Activated CD4-positive, alpha-beta T cell treated with anti-CD3 and anti-CD28 coated beads, Interleukin-2, amount 50 U/mL, for 16 hours (primary cell): ENCODE measurements around the gene PIK3AP1.
"Not testable (repeated sequence)": the region's sequence is repeated elsewhere in the genome, so short reads cannot be mapped to it uniquely, and the experiment has no call there.

ENCODE experiments used
- DNase-seq: peaks from one replicate; pipeline ENCODE4 v3.0.0-alpha.2; 2020

PIK3AP1 gene, protein sequence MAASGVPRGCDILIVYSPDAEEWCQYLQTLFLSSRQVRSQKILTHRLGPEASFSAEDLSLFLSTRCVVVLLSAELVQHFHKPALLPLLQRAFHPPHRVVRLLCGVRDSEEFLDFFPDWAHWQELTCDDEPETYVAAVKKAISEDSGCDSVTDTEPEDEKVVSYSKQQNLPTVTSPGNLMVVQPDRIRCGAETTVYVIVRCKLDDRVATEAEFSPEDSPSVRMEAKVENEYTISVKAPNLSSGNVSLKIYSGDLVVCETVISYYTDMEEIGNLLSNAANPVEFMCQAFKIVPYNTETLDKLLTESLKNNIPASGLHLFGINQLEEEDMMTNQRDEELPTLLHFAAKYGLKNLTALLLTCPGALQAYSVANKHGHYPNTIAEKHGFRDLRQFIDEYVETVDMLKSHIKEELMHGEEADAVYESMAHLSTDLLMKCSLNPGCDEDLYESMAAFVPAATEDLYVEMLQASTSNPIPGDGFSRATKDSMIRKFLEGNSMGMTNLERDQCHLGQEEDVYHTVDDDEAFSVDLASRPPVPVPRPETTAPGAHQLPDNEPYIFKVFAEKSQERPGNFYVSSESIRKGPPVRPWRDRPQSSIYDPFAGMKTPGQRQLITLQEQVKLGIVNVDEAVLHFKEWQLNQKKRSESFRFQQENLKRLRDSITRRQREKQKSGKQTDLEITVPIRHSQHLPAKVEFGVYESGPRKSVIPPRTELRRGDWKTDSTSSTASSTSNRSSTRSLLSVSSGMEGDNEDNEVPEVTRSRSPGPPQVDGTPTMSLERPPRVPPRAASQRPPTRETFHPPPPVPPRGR

DNA sequence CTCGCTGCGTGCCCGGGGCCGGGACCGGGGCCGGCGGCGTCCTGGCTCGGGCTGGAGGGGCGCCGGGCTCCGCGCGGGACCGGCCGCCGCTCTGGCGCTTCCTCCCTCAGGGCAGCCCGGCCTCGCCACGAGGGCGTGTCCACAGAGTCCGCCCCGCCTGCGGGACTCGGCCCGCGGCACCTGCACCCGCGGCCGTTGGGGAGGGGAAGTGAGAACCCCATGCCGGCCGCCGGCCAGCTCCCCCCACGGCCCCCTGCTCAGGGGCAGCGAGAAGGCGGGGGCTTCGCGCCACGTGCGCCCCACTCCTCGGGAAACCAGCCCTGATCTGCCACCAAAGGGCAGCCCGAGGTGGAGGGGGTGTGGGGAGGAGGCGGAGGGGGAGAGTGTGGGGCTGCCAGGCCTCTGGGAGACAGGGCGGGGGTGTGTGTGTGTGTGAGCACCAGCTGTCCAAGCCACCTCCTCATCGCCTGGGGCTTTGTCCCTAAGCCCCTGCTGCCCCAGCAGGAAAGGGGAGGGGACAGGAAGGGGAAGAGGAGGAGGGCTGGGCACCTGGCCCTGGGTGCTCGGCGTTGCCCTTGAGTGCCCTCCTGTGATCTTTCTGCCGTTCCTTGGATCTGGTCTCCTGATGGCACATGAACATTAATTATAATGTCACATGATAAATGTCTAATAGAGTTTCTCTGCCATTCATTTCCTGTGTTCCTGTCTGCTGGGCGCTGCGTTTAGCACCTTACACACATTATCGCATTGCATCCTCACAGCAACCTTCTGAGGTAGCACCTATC is at the start of gene PIK3AP1:
TSS of gene PIK3AP1 (minus strand) at position 93 of the 785 bp plus-strand sequence. CDS start 120 bp downstream, outside the sequence.
- peak; percentile 30 for DNase-seq

DNA sequence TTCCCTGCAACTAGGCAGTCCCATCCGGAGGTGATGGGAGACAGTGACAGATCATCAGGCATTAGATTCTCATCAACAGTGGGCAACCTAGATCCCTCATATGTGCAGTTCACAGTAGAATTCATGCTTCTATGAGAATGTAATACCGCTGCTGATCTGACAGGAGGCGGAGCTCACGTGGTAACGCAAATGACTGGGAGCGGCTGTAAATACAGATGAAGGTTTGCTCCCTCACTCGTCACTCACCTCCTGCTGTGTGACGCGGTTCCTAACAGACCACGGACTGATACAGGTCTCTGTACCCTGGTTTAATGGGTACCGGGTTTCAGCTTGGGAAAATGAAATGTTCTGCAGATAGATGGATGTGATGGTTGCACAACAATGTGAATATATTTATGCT is 47.8 kb upstream of the PIK3AP1 start:
- no peak for DNase-seq

DNA sequence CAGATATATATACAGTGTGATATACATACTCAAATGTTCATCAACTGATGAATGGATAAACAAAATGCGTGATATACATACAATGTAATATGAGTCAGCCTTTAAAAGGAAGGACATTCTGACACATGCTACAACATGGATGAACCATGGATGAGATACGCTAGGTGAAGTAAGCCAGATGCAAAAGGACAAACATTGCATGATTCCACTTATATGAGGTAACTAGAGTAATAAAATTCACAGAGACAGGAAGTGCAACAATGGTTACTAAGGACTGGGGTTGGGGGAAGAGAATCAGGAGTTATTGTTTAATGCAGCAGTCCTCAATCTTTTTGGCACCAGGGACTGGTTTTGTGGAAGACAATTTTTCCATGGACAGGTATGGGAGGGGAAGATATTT is 47.3 kb upstream of the PIK3AP1 start:
- no peak for DNase-seq

DNA sequence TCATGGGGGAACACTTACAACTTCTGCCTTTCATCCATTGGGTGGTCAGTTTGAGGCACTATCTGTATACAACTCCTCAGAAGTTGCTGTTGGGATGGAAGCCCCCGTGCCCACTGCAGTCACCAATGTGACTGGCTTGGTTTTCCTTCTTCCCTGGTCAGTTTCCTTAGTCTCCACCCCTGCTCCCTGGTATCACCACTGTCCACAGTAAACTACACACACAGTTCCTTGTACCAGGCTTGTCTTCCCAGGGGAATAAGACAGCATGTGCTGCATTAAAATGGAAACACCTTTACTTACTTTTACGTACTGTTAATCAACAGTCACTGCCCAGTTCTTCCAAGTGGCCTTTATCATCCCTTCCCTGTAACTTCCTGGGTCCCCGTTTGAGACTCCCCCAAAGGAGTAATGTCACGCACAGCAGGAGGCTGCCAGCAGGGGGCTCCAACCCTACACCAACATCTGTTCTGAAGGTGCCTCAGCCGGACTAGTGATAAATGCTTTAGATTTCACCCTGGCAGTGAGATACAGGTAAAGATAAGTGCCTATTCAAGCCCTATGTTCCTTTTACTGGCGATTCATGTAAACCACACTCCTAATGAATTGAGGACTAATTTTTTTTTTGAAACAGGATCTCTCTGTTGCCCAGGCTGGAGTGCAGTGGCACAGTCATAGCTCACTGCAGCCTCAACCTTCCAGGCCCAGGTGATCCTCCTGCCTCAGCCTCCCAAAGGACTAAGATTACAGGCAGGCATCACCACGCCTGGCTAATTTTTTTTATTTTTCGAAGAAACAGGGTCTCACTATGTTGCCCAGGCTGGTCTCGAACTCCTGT is 45.3 kb upstream of the PIK3AP1 start:
- DNase-seq = peak; percentile 67

DNA sequence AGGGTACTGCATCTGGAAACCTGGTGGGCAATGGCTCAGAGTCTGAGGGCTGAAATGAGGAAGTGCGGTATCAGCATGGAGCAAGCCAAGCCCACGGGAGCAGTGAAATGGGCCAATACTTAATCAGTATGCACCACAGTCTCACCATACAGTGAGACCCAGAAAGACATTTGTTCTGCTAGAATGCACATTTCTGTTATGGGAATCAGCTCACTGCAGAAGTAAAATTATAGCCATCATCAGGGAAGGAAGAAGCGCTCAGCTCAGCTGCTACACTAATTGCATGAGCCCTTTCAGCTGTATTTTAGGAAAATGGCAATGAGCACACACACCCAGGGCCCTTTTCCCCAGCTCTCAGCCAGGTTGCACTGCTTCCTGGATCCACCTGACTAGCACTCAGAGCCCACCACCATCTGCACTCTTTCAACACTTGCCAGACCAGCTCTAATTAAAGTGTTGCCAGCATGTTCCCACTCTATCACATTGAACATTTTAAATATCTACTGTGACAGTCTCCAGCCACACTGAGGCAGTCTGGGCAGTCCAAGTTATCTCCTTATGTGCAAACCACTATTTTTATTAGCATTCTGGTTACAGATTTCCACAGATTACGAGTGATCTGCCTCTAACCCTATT is 44.2 kb upstream of the PIK3AP1 start:
- DNase-seq = no peak

DNA sequence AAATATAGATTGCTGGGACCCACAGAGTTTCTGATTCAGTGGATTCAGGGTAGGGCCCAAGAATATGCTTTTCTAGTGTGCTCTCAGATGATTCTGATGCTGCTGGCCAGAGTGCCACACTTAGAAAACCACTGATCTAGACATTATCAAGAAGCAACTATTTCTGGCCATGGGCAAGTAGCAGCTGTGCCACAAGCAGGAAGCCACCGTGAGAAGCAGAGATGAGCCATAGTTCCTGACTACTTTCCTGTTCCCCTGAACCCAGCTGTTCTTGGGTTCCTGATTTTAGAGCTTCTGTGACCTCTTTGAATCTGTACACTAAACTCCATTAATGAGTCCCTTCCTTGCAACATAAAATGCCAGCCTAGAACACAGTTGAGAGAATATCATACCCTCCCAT is 38.1 kb upstream of the PIK3AP1 start:
- DNase-seq = no peak

DNA sequence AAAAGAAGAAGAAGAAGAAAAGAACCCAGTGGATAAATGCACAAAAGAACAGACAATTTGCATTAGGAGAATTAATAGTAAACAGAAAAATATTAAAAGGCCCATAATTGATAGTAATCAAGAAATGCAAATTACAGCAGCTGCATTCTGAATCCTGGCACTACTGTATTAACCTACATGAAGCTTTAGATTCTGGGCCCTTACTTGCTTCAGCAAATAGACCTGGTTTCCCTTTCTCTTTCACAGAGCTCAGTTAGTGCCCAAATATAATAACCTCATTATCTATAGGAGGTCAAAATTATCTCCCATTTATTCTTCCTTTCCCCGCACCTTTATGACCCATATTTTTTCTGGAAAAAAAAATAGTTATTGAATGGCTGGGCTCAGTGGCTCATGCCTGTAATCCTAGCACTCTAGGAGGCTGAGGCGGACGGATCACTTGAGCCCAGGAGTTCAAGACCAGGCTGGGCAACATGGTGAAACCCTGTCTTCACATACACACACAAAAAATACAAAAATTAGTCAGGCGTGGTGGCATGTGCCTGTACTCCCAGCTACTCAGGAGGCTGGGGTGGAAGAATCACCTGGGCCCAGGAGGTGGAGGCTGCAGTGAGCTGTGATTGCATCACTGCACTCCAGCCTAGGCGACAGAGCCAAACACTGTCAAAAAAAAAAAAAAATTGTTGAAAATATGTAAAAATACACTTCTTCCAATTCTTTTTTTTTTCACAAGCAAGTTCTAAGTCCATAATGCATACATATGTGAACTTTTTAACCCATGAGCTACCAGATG is 36.0 kb upstream of the PIK3AP1 start:
- no peak for DNase-seq

DNA sequence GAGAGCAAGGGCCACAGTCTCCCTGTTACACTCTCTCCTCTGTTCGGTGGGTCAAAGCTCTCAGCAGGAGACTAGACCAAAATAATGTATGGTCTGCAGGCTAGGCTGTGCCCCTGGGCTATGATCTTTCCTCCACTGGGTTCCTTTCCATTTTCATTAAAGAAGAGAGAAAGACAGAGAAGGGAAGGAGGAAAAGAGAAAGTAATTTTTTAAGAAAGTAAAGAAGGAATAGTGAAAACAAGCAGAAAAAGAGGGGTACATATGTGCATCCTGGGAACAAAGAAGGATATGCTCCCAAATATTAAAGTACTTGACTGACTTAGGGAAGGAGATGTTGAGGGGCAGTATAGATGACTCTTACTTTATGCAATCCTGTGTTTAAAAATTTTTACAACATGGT is 33.6 kb upstream of the PIK3AP1 start:
- DNase-seq = no peak

DNA sequence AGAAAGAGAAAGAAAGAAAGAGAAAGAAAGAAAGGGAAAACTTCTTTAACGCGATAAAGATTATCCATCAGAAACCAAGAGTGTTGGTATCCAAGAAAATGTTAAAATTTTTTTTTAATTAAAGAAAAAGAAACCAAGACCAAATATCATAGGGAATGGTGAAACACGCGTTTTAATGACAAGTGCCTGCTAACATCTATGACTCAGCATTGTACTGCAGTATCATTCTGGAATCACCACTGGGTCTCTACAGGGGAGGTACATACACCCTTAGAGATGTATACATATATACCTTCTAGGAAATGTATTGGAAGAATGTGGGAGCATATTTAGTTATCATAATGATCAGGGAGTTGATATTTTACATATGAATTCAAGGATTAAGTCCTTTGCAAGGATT is 32.1 kb upstream of the PIK3AP1 start:
- no peak for DNase-seq

DNA sequence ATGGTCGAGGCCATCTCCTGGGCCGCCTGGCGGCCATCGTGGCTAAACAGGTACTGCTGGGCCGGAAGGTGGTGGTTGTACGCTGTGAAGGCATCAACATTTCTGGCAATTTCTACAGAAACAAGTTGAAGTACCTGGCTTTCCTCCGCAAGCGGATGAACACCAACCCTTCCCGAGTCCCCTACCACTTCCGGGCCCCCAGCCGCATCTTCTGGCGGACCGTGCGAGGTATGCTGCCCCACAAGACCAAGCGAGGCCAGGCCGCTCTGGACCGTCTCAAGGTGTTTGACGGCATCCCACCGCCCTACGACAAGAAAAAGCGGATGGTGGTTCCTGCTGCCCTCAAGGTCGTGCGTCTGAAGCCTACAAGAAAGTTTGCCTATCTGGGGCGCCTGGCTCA is 30.0 kb upstream of the PIK3AP1 start:
- DNase-seq = not testable (repeated sequence)

DNA sequence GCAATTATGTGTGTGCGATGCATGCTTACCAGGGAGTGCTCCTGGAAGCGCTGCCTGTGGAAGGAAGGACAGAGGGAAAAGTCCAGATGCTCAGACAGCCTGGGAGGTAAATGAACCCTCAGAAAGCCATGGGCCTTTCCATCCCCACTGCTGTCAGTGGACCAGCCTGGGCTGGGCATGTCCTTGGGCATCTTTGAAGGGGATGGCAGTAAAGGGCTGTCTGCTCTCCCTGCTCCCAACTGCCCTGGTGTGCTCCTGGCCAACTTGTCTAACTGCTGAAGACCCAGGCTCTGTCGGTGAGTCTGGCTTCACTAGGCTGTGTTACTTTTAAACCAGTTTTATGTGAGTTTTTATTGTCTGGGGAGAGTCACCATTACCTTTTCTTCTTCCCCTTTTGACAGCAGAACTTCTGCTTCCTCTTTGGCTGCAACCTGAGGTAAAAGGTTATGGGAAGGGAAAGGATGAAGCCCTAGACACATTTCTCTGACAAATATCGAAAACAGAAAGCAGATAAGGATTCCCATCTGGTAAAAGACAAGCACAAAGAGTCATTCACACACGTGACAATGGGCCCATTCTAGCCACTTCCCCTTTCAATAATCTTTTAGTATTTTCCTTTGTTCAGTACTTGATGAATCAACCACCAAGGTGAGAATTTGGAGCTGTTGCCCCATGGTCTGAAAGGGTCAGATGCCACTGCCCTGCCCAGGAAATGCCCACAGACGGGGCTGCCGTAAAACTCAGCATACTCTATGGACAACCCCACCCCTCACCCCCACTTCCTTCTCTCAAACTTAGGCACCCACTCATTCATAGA is 27.6 kb upstream of the PIK3AP1 start:
- peak; percentile 69 for DNase-seq

DNA sequence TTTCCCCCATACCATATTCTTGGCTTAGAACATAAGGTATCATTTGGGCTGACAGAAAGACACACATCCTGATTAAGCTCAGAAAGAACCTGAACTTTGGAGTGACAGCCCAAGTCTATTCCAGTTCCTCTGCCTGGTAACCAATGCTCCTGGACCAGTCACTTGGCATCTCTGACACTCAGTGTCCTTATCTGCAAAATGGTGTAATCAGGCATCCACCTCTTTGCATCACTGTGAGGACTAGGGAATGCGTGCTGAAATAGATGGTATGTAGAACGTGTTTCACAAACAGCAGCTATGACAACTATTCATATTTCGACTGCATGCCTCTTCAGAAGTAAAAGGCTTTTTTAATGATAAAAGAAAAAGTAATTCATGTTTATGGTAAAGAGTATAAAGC is 26.2 kb upstream of the PIK3AP1 start:
- no peak for DNase-seq

DNA sequence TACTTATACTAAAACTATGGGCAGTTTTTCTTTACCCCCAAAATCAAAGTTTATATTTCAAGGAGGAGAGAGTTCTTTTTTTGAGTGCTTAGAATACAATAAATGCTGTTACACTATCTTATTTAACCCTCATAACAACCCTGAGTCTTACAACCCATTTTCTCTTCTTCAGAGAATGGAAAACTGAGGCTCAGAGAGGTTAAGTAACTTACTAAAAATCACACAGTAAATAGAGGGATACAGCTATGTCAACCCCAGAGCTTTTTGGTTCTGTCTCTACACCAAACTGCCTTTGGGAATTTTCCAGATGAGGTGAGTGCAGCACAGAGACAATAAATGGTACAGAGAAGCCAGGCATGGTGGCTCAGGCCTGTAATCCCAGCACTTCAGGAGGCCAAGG is 25.6 kb upstream of the PIK3AP1 start:
- DNase-seq = no peak

DNA sequence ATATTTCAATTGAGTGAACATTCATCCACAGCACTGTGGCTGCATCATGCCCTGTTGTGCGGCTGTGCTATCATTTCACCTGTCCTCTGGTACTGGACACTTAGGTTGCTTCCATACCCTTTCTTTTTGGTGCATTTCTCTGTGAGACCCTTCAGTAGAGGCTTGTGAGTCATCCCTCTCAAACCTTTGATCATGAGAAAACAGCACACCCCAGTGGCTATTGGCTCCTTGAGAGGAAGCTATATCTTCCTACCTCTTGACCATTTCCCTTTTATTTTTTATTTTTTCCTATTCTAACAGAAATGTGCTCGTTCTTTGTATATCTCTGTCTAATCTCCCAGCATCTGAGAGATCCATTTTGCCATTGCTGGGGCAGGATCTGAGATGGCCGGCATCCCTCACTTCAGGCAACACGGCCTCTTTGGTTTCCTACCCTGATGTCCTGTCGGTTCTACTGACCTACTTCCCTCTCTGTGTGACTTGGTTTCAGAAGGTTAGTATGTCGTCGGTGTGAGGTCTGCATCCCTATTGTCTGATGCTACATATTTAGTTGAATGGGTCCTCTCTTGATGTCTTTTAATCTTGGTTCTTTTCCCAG is 23.8 kb upstream of the PIK3AP1 start:
- no peak for DNase-seq

DNA sequence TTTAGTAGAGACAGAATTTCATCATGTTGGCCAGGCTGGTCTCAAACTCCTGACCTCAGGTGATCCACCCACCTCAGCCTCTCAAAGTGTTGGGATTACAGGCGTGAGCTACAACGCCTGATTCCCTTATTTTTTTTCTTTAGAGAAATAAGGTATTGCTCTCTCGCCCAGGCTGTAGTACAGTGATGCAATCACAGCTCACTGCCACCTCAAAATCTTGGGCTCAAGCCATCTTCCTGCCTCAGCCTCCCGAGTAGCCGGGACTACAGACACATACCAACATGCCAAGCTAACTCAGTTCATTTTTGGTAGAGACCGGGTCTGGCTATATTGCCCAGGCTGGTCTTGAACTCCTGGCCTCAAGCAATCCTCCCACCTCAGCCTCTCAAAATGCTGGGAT is 21.2 kb upstream of the PIK3AP1 start:
- DNase-seq = not testable (repeated sequence)

DNA sequence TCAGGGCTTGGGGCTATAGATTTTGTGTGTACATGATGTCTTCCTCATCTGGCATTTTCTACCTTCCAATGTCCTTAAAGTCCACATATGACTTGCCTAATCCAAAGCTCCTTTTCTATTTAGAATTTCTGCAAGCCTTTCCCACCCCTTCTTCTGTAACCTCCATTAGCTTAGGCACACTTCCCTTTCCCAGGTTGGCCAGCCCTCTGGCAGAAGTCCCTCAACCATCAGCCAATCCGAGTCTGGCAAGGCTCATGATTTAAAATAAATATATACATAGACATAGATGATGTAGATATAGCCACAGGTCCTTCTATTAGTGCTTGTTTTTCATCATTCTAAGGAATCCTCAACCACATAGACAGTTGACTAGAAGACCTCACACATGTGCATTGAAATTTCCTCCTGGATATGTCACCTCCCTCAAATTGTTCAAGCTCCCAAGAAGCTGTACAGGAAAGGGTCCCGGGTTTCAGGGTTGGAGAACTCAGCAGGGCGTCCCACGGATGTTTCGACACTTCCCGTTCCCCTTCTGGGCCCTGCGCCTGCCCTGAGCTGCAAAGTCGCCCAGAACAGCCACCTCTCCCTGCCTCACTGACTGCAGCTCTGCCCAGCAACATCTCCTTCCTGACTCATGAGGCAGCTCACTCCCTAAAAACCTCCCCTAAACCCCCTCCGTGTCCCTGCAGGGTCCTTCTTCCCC is 20.4 kb upstream of the PIK3AP1 start:
- no peak for DNase-seq

DNA sequence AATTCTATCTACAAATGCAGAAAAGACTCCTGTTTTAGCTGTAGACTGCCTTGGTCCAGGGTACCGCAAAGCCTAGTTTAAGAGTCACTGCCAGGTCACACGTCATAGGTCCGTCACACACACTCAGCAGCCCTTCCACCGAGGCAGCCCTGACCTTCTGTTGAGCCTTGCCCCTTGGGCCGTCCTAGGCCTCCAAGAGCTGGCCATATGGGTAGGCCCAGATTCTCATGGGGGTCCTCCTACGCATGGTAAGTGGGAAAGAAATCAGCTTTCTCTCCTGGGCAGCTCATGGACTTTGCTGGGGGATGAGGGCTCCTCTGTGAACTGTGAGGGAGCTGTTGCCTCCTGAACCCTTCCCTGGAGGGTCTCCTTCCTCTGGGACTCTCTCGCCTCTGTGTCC is 19.8 kb upstream of the PIK3AP1 start:
- DNase-seq = no peak

DNA sequence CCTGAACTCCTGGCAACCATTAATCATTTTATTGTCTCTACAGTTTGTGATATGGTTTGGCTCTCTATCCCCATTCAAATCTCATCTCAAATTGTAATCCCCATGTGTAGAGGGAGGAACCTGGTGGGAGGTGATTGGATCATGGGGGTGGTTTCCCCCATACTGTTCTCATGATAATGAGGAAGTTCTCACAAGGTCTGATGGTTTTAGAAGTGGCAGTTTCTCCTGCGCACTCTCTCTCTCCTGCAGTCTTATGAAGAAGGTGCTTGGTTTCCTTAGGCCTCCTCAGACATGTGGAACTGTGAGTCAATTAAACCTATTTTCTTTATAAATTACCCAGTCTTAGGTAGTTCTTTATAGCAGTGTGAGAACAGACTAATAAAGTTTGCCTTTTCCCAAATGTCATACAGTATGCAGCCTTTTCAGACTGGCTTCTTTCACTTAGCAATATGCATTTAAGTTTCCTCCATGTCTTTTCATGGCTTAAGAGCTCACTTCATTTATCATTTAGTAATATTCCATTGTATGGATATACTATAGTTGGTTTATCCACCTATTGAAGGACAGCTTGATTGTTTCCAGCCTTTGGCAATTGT is 17.1 kb upstream of the PIK3AP1 start:
- DNase-seq = not testable (repeated sequence)

DNA sequence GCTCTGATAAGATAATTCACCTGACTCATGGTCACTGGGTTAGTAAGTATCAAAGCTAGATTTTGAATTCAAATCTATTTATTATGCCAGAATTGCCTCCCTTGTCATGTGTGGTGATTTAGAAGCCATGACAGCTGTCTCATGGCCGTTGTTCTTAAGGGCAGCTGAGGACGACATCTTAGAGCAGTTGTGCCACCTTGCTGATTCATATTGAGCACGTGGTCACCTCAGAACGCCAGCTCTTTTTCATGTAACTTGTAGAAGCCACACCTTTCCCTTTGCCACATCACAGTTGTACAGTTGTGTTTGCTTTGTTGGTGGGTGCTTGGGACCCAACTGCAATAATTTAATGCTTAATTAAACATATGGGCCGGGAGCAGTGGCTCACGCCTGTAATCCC is 4.3 kb upstream of the PIK3AP1 start:
- DNase-seq = no peak
